SH-SY5Y (cell line): ENCODE data around the gene ITGBL1.

Experiments used
- GATA2 ChIP-seq: IDR thresholded peaks from 2 replicates; pipeline ENCODE4 v1.6.1; 2011; ENCODE audit warnings: mild to moderate bottlenecking, low read depth, low read length
- GATA3 ChIP-seq: IDR thresholded peaks from 2 replicates; pipeline ENCODE4 v1.6.1; 2011; ENCODE audit warnings: low read depth, mild to moderate bottlenecking, low read length, moderate library complexity

DNA sequence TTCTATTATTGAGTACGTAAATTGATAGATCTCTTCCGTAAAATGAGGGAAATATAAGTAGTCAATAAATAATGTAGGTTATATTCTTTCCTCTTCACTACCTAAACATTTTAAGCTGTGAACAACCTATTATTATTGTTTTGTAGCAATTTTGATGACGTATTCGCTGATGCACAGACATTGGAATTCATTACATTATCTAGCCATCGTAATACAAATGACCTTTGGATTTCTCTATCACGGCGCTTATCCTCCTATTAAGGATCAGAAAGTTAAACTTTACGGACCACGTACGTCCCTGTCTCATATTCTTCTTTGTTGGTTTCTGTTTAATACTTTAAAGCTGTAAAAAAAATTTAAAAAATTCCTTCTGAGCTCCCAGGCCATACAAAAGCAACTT is 264.9 kb downstream of the ITGBL1 start:
- TF ChIP-seq GATA2 (no peak), GATA3 (no peak)
